ENCODE measurements around the gene EDN2.

EDN2 gene

DNA sequence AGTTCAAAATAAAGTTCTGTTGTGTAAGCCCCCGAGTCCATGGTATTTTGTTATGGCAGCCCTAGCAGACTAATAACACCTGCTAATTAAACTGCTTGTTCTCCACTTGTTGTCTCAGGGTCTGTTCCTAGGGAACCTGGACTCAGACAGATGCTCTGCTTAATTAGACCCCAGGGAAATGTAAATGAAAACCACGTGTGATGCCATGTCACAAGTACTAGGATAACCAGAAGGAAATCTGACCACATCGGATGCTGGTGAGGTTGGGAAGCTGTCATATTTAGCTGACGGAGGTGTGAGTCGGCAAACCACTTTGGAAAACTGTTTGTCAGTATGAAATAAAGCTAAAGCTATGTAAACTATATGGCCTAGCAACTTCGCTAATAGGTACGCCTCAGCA is 19.6 kb downstream of the EDN2 start:
- DNase-seq (ENCODE audit: low read depth) = no peak

DNA sequence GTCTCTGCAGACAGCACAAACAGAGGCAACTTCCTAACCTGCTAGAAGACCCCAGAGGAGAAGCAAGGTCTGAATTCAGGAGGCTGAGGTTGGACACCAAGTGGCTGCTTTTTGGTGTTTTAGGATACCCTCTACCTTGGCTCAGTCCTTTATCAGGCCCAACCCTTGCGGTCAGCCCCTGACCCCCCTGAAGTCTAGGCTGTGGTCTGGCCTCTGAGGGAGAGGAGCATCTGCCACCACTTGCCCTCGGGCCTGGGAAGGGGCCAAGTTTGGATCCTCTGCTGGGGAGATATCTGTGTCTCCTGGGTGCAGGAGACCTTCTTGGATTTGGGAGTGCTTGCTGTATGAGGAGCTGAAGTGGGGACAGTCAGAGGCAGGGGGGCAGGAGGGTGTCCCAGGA is 21.0 kb downstream of the EDN2 start:
- DNase-seq (ENCODE audit: low read depth) = no peak

DNA sequence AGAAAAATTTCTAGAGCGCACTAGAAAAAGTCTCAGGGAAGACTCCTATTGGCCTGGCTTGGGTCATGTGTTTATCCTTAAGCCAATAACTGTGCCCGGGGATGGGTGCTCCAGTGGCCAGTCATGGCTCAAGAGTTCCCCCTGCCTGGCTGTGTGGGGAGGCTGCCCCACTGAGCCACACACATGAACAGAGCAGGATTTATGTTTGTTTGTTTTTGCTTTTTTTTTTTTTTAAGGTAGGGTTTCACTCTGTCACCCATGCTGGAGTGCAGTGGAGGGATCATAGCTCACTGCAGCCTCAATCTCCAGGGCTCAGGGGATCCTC is 21.8 kb downstream of the EDN2 start:
- no peak for DNase-seq (ENCODE audit: low read depth)

DNA sequence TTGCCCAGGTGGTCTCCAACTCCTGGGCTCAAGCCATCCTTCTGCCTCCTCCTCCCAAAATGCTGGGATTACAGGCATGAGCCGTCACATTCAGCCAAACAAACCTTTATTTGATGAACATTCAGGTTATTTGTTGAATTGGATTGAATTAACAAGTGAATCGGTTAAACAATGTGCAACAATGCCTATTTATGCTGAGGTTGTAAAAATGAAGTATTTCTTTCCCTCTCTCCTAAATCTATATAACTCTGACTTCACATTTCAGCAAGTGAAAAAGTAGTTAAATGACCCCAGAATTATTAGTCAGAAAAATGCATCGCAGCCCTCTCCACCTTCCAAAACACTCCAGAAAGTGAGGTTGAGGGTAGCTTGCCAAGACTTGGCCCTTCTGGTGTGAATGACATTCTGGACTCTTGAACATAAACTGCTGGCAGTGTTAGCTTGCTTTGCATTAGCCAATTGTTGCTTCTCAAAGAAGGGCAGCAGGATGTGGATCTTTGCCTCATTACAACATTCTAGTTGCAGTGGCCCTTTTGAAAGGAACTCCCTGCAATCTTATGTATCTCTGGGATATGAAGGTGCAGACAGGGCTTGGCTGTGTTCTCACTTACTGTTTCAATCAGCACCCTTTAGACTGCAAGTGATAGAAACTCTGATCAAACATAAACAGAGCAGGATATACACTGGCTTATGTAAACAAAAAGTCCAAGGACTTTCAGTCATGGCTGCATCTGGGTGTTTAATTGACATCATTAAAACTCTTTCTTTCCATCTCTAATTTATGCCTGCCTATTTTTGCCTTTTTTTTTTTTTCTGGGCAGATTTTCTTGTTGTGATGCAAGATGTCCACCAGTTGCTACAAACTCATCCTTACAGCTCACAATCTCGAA is 22.4 kb downstream of the EDN2 start:
- DNase-seq (ENCODE audit: low read depth) = no peak

DNA sequence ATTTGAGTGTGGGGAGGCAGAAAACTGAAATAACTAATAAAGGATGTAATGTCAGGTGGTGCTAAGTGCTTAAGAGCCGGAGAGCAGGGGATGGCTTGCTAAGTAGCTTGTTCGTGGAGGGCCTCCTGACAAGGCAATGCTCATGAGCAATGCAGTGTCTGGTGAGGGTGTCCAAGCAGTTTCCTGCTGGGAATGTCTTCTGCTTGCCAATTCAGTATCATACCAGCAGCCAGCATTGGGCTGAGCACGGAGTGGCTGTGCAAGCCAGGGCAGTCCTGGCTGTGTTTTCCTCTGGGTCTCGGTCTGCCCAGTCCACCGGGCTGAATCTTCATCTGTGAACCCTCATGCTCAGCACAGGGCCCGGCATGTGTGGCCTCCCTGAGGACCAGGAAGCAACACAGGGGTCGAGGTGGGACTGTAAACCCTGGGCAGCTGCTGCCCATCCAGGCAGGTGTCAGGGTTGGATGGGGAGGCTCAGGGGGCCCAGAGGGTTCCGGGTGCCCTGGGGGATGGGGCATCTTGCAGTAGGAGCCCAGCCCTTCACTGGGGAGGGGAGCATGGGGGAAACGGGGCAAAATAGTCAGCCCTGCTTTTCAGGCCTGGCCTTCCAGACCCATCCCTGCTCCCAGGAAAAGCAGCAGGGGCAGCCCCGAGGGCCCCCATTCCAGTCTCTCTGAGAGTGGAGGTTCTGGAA is 27.5 kb downstream of the EDN2 start:
- DNase-seq (ENCODE audit: low read depth) = no peak

DNA sequence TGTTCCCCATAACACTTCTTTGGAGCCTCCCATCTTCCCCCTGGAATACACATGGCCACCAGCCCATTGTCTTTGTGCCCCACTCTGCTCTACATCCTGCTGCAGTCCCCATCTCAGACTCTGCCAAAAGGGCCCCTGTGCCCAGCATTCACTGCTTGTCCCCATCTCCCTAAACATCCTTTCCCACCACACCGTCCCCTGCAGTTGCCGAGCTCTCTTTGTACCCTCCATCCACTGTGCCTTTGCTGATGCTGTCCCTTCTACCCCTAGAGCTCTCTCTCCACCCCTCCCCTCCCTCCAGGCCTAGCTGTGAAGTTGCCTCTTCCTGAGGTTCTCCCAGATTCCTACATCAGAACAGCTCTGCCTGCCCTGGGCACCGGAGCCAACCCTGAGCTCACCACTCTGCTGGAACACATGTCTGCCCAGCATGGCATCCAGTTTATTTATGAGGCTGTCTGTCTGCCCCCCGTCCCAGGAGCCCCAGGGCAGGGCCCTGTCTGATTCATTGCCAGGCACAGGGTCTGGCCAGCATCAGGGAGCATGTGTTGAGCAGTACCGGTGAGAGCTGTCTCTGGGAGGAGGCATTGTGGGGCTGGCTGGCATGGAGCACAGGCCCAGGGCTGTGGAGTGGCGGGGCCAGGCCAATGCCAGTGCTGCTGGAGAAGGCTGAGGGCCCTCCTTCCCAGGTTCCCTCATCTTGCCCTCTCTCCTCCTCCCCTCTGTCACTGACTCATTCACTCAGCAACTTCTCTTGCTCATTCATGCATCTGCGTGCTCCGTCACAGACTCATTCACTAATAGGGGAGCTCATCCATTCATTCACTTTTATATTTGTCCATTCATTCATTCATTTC is 28.8 kb downstream of the EDN2 start:
- DNase-seq (ENCODE audit: low read depth) = no peak

DNA sequence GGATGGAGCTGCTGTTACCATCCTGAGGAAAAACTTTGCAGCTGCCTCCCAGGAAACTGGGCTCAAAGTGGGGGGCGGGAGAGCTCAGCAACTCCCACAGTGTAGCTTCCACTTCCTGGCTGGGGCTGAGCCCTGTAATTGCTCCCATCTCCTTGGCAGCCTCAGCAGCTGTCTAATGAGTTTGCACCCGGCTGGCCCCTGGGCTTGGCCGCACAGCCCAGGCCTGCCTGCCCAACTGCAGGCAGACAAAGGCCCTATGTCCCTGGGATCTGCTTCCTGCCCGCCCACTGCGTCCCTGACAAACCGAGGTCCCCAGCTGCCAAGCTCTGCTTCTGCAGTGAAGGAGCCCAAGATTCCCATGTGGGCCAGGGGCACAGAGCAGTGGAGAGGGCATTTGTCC is 30.1 kb downstream of the EDN2 start:
- no peak for DNase-seq (ENCODE audit: low read depth)

DNA sequence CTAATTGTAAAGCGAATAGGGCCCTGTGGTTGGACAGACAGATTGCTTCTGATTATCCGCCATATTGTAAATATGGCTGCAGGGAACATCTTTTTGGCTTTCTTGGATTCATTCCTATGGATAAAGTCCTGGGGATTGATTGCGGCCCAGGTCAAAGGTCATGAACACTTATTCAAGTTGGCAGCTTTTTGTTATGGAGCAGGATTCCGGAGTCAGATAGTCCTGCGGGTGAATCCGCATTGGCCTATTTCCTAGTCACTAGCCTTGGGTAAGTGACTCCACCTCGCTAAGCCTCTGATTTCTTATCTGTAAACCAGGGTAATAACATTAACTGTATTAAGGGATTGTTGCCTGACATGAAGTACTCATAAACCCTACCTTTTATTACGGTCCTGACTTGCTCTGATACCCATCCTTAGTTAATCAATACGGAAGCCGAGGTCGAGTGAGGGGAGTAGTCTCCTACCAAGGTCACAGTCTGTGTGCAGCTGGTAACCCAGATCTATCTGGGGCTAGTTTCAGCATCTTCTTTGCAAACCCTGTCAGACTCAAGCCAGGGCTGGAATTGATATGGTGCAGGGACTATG is 31.7 kb downstream of the EDN2 start:
- no peak for DNase-seq (ENCODE audit: low read depth)

DNA sequence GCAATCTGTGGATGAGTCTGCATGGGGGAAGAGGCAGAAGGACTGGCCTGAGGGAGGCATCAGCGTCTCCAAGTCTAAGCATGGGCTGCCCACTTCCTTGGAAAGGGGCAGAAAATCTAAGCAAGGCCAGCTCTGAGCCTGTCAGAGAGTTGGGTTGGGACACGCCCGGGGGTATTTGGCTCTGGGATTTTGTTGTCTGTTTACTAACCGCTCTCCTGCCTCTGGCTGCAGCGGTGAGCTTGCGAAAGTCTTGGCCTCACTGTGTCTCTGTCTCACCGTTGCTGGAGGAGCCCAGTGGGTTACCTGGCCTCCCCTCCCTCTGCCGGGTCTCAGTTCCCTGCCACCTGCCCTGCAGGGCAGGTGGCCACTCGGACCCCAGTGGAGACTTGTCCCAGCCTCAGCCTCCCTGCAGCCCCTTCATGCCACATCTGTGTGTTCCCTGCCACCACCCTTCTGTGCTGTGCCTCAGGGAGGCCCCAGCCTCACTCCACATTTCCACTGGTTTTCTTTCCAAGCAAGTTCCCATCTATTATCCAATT is 33.7 kb downstream of the EDN2 start:
- DNase-seq (ENCODE audit: low read depth) = no peak

DNA sequence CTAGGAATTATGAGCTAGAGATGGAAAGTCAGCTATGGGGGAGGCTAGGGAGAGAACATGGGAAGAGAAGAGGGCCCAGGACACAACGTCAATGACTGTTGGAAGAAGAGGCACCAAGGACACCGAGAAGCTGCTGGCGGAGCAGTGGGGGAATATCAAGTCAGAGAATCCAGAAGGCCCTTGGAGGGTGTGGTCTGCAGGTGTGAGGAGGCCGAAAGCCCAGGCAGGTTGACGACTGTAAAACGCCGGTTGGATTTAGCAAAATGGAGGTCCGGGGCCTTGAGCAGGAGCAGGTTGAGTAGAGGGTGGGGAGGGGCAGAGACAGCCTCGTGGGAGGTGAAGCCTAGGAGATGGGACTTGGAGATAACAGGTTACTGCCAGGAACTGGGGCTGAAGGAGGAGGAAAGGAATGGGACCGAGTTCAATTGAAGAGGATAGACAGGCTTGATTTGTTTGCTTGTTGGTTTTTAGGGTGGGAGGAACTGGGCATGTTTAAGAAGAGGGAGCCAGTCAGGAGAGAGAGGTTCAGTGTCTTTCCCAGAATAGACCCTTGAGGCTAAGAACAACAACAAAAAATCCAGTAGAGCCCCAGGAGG is 35.1 kb downstream of the EDN2 start:
- no peak for DNase-seq (ENCODE audit: low read depth)

DNA sequence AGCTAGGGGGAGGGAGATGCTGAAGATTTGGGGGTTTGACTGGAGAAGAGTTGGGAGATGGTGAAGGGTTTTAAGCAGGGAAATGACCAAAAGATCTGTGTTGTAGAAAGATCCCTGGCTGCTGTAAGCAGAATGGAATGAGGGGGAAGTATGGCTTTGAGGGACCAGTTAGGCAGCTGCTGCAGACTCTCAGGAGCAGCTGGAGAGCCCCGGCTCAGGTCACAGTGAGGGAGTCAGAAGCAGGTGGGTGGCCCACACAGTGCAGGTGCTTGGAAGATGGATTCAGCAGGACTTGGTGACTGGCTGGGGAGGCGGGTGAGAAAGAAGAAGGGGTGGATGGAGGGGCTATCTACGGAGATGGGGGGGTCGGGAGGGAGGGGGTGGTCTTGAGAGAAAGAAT is 35.7 kb downstream of the EDN2 start:
- no peak for DNase-seq (ENCODE audit: low read depth)

DNA sequence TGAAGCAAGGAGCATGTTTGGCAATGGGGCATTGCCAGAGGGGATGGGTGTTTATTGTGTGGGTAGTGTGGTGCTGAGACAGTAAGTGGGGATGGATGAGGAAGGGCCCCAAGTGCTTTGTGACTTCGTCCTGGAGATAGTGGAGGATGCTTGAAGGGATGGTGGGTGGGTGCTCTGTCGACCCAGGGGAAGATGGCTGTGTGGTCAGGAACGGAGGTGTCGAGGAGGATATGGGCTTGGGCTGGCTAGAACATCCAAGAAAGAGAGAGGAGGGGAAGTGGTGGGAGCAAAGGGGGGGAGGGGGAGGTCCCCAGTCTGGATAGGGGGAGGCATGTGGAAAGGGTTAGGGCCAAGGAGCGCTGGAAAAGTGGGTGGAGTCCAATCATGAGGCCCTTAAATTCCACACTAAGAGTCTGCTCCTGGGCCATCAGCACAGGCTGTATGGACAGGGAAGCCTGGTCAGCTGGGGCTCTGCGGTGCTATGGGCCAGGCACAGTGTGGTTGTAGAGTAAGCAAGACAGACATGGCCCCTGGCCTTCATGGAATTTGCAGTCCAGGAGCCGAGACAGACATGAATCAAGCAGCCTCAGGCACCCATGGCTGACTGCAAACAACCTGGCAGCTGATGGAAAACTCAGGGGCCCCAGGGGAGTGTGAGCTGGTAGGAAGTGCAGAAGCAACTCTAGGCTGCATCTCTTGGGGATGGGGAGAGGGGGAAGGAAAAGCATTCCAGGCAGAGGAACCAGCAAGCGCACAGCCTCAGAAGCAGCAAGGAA is 36.3 kb downstream of the EDN2 start:
- no peak for DNase-seq (ENCODE audit: low read depth)

DNA sequence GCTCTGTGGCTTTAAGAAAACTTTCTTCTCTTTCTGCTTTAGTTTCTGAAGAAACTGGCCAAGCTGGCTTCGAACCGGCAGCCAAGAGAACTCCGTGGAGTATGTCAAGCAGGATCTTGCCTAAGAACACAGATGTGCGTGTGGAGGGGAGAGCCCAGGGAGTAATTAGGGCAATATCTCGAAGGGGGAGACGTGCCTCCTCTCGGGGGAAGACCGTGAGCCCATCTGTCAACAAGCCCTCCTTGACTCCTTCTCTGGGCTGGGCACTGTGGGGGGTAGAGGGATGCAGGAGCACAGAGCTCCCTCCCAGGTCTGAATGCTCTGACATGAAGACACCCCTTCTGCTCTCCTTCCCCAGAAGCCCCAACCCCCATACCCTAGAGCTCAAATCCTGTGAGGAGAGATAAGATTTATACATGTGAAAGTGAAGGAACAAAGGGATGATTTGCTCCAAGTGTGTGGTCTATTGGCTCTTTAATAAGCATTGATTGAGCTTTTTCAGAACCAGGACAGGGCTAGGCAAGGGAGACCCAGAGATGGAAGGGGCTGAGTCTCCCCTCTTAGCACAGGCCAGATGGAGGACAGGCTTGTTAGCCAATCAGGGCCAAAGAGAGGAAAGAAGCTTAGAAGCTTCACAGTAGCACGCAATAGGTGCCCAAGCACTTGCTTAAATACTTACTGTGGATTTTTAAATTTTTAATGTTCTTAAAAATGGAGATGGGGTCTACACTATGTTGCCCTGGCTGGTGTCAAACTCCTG is 37.5 kb downstream of the EDN2 start:
- no peak for DNase-seq (ENCODE audit: low read depth)

DNA sequence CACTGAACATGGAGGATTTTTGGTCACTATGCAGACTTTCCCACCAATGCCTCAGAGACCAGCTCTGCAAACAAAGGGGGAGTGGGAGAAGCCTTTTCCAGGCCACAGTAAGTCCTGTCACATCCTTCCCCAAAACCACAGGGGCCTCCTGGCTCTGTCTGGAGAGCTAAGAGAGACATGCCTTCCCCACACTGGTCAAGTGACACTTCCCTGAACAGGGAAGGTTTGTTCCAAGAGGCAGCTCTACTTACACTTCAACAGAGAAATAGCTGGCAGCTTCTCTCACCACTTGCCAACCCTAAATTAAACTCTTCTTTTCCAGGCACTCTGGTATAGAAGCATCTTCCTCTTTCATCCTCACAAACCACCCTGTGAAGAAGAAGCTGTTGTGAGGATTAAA is 39.7 kb downstream of the EDN2 start:
- DNase-seq (ENCODE audit: low read depth) = no peak

DNA sequence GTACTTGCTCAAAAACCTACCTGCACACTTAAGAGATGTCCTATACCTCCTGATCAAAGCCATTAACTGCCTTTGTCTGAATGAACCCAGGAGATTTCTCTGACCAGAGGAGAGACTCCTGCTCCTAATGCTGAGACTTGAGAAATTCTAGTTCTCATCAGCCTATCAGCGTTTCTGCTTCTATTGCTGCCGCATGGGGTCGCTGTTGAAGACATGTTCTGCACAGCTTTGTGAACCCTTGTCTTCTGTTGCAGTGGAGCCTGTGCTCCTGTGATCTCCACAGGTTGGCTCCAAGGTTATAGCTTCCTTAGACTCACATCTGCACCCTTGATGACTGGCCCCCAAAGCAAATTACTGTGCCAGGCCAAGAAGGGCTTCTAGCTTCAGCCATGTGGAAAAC is 40.2 kb downstream of the EDN2 start:
- no peak for DNase-seq (ENCODE audit: low read depth)

DNA sequence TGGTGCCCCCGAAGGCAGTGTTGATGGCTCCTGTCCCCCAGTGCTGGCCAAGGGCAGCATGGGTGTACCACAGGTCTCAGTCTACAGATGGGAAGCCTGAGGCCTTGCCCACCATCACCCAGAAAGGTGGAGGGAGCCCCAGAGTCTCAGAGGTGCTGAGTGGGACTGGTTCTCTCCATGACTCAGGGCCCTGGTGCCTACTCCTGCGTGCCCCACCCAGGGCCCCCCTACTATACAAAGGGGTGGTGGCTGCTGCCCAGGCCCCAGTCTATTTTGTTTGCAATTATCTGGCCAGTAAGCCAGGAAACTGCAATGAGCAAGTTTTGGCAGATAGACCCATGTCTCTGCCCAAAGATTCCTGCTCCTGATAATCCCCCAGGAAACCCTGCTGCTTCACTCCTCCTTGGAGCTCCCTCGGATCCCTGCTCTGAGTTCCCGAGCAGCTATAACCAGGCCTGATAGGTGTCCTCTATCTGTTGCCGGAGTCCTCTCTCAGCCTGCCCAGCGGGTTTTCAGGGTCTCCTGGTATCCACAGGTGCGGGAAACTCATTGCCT is 41.7 kb downstream of the EDN2 start:
- DNase-seq (ENCODE audit: low read depth) = no peak

DNA sequence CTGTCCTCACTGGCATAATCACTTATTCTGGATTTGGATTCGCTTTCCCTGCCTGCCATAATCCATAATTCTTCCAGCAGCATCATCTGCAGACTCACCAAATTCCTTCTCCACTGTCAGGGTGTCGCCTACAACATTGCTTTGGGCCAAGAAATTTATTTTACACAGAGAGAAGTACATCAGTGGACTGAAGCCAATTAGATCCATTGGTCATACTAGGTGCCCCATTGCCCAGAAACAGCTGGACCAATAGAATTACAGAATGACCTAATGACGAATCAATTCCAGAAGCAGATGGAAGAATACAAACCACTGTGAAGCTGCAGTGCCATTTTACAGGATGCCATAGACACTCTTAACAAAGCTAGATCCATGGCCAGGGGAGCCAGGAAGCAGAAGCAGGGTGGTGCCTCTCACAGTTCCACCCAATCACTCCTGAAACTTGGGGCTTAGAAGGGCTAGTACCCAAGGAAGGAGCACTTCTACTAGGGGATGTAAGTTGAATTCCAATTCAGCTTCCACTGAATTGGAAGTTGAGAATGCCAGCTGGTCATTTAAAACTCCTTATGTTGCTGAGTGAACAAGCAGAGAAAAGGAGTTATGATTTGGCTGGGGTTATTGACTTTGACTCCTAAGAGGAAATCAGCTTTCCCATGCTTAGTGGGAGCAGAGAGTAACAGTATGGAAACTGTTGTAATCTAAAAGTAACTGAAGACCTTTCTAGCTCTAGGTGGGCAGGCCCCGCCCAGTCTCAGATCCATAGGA is 44.0 kb downstream of the EDN2 start:
- no peak for DNase-seq (ENCODE audit: low read depth)

DNA sequence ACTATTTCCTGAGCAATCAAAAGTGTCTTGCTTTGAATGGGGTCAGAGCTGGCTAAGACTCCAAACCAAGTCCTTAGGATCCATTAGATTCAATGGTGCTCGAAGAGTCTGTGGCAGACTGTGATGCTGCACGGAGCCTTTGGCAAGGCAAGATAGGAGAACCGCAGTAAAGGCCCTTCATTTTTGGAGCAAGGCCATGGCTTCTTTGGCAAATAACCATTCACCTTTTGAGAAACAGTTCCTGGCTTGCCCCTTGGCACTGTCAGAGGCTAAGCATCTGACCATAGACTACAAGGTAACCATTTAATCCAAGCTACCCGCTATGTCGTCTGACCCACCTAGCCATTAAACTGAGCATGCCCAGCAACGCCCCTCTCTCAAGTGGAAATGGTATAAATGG is 45.2 kb downstream of the EDN2 start:
- no peak for DNase-seq (ENCODE audit: low read depth)

DNA sequence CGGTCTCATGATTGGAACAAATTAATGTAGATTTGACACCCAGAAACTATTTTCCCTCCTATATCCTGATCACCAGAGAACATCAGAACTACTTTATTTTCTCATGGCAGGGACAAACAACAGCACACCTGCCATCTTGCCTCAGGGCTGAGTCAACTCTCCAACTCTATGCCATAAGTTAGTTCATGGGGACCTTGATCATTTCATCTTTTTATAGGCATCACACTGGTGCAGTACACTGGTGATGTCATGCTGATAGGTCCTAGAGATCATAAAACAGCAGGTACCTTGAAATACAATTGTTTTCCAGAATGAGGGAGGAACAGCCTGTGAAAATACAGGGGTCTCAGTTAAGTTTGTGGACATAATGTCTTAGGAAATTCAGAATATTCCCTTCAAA is 45.8 kb downstream of the EDN2 start:
- no peak for DNase-seq (ENCODE audit: low read depth)

Measured in activated T-helper 9 cell treated with anti-CD3 and anti-CD28 coated beads, Interleukin-2, amount 50 U/mL, for 16 hours (primary cell).